Karpas-422 (cell line): ENCODE results near the gene CACNA2D3. TPM values are rescaled to one million over a fixed set of nuclear protein-coding genes. Genes with fewer than 3 reads are reported as not detected.

ENCODE experiments used
- DNase-seq: peaks from one replicate; pipeline ENCODE4 v3.0.0-alpha.2; 2015
- H2AFZ ChIP-seq: fragments of 200-600 bp; sonication (generic); 2 replicates; pipeline ENCODE4 v1.6.1; 2014; ENCODE audit warnings: antibody characterized with exemption, low read length, mixed read lengths
- H3K27ac ChIP-seq: fragments of 200-600 bp; sonication (generic); 2 replicates; pipeline ENCODE4 v1.5.1; 2014; ENCODE audit warnings: mild to moderate bottlenecking, low read length, moderate library complexity
- H3K27me3 ChIP-seq: fragments of 200-600 bp; sonication (generic); 2 replicates; pipeline ENCODE4 v1.6.1; 2014; ENCODE audit warnings: low read length, mixed read lengths
- H3K36me3 ChIP-seq: fragments of 200-600 bp; sonication (generic); 2 replicates; pipeline ENCODE4 v1.6.1; 2014; ENCODE audit warnings: low read length, mixed read lengths; ENCODE audit not compliant: insufficient read depth
- H3K4me1 ChIP-seq: fragments of 200-600 bp; sonication (generic); 2 replicates; pipeline ENCODE4 v1.6.1; 2014; ENCODE audit warnings: mild to moderate bottlenecking, low read length, mixed read lengths
- H3K4me2 ChIP-seq: fragments of 200-600 bp; sonication (generic); 2 replicates; pipeline ENCODE4 v1.6.1; 2014; ENCODE audit warnings: low read length, low read depth, mild to moderate bottlenecking; ENCODE audit not compliant: poor library complexity, severe bottlenecking
- H3K4me3 ChIP-seq: fragments of 200-600 bp; sonication (generic); 2 replicates; pipeline ENCODE4 v1.5.1; 2014; ENCODE audit warnings: mild to moderate bottlenecking, antibody characterized with exemption, low read length, mixed read lengths
- H3K79me2 ChIP-seq: fragments of 200-600 bp; sonication (generic); 2 replicates; pipeline ENCODE4 v1.6.1; 2014; ENCODE audit warnings: mild to moderate bottlenecking, low read length, mixed read lengths
- H3K9ac ChIP-seq: fragments of 200-600 bp; sonication (generic); 2 replicates; pipeline ENCODE4 v1.6.0; 2014; ENCODE audit warnings: low read length
- H3K9me2 ChIP-seq: fragments of 200-600 bp; sonication (generic), shearing (Covaris generic); replicated peaks from 2 replicates; pipeline ENCODE4 v1.6.0; 2014; ENCODE audit warnings: mild to moderate bottlenecking, low read length, moderate library complexity; ENCODE audit not compliant: insufficient read depth
- H3K9me3 ChIP-seq: fragments of 300-700, 200-600 bp; sonication (generic); 2 replicates; pipeline ENCODE4 v1.6.1; 2014; ENCODE audit warnings: low read length, mixed read lengths
- H4K20me1 ChIP-seq: fragments of 200-600 bp; sonication (generic); 2 replicates; pipeline ENCODE4 v1.6.1; 2014; ENCODE audit warnings: mild to moderate bottlenecking, antibody characterized with exemption, low read length, low read depth; ENCODE audit not compliant: insufficient read depth
- total RNA-seq: library from RNA; depleted of rRNA; stranded (reverse); fragments of >200 nt; shearing (Covaris generic); gene quantifications from 2 replicates; pipeline ENCODE4 v1.2.3, GENCODE V29; 2014; ENCODE audit warnings: low replicate concordance

Gene CACNA2D3
- total RNA-seq, 1 experiment from 2014 or later = not detected

DNA sequence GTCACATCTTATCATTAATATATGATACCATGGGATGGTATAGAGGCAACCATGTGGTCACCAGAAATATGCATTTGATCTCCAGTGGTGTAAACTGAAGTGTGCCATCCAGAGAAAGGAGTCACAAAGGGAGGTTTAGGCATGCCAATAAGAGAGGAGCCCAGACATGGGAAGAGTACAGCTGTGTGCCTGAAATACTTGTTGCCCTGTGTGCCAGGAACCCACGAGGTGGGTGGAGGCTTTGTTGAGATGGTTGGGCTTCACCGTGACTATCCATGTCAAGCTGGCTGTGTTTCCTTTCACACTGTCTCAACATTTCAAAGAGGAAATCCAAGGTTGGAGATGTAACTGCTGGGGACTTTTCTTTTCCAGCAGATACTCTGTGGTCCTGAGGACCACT is 43.5 kb downstream of the CACNA2D3 start:
- no peak overlapping the region for H3K4me3 ChIP-seq
- H2AFZ ChIP-seq = no peak overlapping the region
- no peaks in the 10 kb centered on the region for H4K20me1 ChIP-seq
- H3K79me2 ChIP-seq = no peaks in the 10 kb centered on the region
- H3K27ac ChIP-seq = no peak overlapping the region
- no peaks in the 10 kb centered on the region for H3K9me2 ChIP-seq
- no peak overlapping the region for H3K9ac ChIP-seq
- no peaks in the 10 kb centered on the region for H3K27me3 ChIP-seq
- no peaks in the 10 kb centered on the region for H3K9me3 ChIP-seq
- H3K4me1 ChIP-seq = peaks cover 7% of the 10 kb centered on the region
- H3K4me2 ChIP-seq = no peak overlapping the region
- no peaks in the 10 kb centered on the region for H3K36me3 ChIP-seq
- DNase-seq = no peak

DNA sequence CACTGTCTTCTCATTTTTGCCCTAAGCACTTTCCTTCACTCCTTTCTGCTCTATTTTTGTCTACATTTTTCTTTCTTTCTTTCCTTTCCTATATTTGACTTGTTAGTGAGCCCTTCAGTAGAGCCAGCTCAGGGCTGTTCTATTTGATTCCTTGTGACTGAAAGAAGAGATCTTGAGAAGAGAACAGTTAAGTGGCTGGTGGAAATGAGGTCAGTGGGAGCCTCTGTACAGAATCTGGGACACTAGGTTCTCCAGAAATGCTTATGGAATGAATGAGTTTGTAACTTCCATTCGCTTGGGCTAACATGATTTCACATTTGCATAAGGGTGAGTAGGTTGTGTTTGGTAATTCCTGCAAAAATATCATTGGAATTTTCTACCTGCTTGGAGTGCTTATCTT is 45.6 kb downstream of the CACNA2D3 start:
- Histone ChIP-seq H4K20me1 (no peaks in the 10 kb centered on the region), H3K9me2 (no peaks in the 10 kb centered on the region), H3K27ac (no peak overlapping the region), H3K9ac (no peak overlapping the region), H3K9me3 (no peaks in the 10 kb centered on the region), H2AFZ (no peak overlapping the region), H3K36me3 (no peaks in the 10 kb centered on the region), H3K4me1 (peaks cover 4% of the 10 kb centered on the region), H3K27me3 (no peaks in the 10 kb centered on the region), H3K4me2 (no peak overlapping the region), H3K79me2 (no peaks in the 10 kb centered on the region), H3K4me3 (no peak overlapping the region)
- DNase-seq = no peak

DNA sequence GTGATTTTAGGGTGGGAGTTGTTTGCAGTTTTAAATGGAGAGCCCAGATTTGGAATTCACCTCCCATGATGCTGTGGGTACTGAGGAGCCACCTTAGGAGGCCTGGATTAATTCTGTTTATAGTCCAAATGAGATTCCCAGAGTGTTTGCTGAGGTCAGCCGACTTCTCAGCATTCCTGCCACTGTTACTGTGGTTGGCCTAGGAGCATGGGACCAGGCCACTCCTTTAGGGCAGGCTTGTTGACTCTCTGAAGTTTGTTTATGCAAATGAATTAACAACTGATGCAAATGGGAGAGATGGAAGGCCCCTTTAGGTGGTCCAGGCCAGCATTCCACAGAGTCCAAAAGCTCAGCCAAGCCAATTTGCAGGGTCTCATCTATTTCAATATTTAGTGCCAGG is 46.1 kb downstream of the CACNA2D3 start:
- Histone ChIP-seq H2AFZ (no peak overlapping the region), H3K4me3 (no peak overlapping the region), H3K27ac (no peak overlapping the region), H4K20me1 (no peaks in the 10 kb centered on the region), H3K9ac (no peak overlapping the region), H3K4me1 (no peaks in the 10 kb centered on the region), H3K9me2 (no peaks in the 10 kb centered on the region), H3K4me2 (no peak overlapping the region), H3K27me3 (no peaks in the 10 kb centered on the region), H3K79me2 (no peaks in the 10 kb centered on the region), H3K36me3 (no peaks in the 10 kb centered on the region), H3K9me3 (no peaks in the 10 kb centered on the region)
- DNase-seq = no peak

DNA sequence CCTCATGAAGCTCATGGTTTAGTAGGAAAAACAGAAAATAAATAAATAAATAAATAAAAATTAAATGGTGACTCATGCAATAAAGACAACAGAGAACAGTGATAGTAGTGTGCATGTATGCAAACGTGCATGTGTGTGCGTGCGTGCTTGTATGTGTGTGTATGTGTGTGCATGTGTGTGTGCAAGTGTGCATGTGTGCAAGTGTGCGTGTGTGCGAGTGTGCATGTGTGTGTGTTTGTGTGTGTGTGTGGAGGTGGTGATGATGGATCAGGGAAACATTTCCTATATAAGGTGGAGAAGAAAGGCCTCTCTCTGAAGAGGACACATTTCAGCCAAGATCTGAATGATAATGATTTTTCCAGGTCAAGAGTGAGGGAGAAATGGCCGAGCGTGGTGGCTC is 47.2 kb downstream of the CACNA2D3 start:
- Histone ChIP-seq H2AFZ (no peak overlapping the region), H3K4me3 (no peak overlapping the region), H3K9me3 (no peaks in the 10 kb centered on the region), H3K27ac (no peak overlapping the region), H3K27me3 (no peaks in the 10 kb centered on the region), H4K20me1 (no peaks in the 10 kb centered on the region), H3K9me2 (no peaks in the 10 kb centered on the region), H3K4me1 (no peaks in the 10 kb centered on the region), H3K9ac (no peak overlapping the region), H3K4me2 (no peak overlapping the region), H3K79me2 (no peaks in the 10 kb centered on the region), H3K36me3 (no peaks in the 10 kb centered on the region)
- no peak for DNase-seq

DNA sequence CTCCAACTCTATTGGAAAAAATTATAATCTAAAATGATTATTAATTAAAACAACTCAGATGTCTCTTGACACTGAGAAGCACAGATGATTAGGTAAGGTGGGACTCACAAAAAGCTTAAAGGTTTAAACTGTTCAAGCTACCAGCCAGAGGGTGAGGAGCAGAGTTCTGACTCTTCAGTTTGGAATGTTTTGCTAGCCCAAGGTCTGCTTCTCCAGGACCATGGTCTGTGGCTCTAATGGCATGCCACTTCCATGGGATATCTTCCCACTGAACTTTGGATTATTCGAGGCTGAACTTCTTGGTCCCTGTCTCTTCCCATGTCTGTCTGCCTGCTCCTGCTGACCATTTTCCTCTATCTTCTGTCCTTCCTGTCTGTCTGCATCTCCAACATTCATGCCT is 49.2 kb downstream of the CACNA2D3 start:
- Histone ChIP-seq H3K79me2 (no peaks in the 10 kb centered on the region), H3K4me3 (no peak overlapping the region), H3K4me1 (no peaks in the 10 kb centered on the region), H3K27me3 (no peaks in the 10 kb centered on the region), H3K9me3 (no peaks in the 10 kb centered on the region), H3K27ac (no peak overlapping the region), H4K20me1 (no peaks in the 10 kb centered on the region), H2AFZ (no peak overlapping the region), H3K9me2 (no peaks in the 10 kb centered on the region), H3K9ac (no peak overlapping the region), H3K4me2 (no peak overlapping the region), H3K36me3 (no peaks in the 10 kb centered on the region)
- DNase-seq = no peak

DNA sequence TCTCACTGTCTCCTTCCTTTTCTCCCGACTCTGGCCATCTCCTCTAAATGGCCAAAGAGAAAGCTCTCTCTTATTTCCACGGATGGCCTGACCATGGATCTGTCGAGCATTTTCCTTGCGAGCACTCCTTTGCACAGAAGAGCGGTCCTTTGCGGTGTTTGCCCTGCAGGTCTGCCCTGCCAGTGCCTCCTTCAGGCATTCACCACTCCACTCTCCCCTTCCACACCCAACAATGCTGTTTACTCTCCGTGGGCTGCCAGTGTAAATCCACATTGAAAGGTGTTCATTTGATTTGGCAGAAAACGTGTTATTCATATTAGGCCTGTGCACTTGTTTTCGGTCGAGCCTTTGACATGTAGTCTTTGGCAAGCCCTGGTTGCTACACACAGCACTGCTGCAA is 49.6 kb downstream of the CACNA2D3 start:
- no peak for DNase-seq
- Histone ChIP-seq H3K9ac (no peak overlapping the region), H3K4me1 (no peaks in the 10 kb centered on the region), H3K9me2 (no peaks in the 10 kb centered on the region), H3K4me2 (no peak overlapping the region), H3K4me3 (no peak overlapping the region), H3K27ac (no peak overlapping the region), H3K79me2 (no peaks in the 10 kb centered on the region), H2AFZ (no peak overlapping the region), H3K36me3 (no peaks in the 10 kb centered on the region), H3K27me3 (no peaks in the 10 kb centered on the region), H4K20me1 (no peaks in the 10 kb centered on the region), H3K9me3 (no peaks in the 10 kb centered on the region)

DNA sequence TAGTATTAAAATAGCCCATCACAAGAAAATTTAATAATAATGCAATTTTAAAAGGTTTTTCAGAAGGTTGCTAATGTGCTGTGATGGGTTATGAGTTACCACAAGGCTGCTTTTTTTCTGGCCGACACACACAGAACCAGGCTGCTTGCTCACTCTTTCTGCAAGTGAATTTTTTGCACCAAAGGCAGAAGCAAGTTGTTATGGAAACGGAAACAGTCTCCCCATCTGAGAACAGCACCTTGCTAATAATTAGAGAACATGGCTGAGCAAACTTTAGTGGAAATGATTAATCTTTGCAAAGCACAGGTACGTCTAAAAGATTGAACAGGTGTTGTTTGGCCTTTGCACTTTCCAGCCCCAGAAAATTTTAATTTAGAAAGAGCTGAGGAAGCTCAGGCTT is 51.0 kb downstream of the CACNA2D3 start:
- H3K4me3 ChIP-seq = no peak overlapping the region
- no peak overlapping the region for H3K9ac ChIP-seq
- no peaks in the 10 kb centered on the region for H3K4me1 ChIP-seq
- no peaks in the 10 kb centered on the region for H3K27me3 ChIP-seq
- no peak overlapping the region for H3K27ac ChIP-seq
- H3K36me3 ChIP-seq = no peaks in the 10 kb centered on the region
- no peak for DNase-seq
- no peak overlapping the region for H3K4me2 ChIP-seq
- no peaks in the 10 kb centered on the region for H3K9me2 ChIP-seq
- H3K79me2 ChIP-seq = no peaks in the 10 kb centered on the region
- H2AFZ ChIP-seq = no peak overlapping the region
- H3K9me3 ChIP-seq = no peaks in the 10 kb centered on the region
- H4K20me1 ChIP-seq = no peaks in the 10 kb centered on the region

GRCh38 chr3:54176106-54176505 is 53.8 kb downstream of the CACNA2D3 start:
- Histone ChIP-seq H3K4me3 (no peak overlapping the region), H3K27ac (no peak overlapping the region), H3K79me2 (no peaks in the 10 kb centered on the region), H3K9me2 (no peaks in the 10 kb centered on the region), H3K27me3 (no peaks in the 10 kb centered on the region), H4K20me1 (no peaks in the 10 kb centered on the region), H3K4me2 (no peak overlapping the region), H2AFZ (no peak overlapping the region), H3K9ac (no peak overlapping the region), H3K36me3 (no peaks in the 10 kb centered on the region), H3K9me3 (no peaks in the 10 kb centered on the region), H3K4me1 (peaks cover 5% of the 10 kb centered on the region)
- DNase-seq = no peak

DNA sequence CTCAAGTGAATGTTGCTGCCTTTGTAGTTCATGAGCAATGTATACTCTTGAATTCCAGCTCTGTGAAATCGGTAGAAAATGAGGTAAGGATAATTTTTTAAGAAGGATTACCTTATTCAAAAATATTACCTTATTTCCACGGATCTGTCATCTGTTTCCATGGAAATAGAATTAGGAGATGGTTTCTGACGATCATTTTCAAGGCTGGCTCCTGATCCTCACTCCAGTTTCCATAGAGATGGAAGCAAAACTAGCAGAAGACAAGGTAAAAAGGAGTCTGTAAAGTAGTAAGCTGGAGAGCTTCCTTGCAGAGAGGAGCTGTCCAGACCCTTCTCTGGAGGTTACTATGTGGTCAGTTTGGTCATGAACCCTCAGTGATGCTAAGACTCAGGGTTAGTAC is 55.5 kb downstream of the CACNA2D3 start:
- H3K9me3 ChIP-seq = no peaks in the 10 kb centered on the region
- H4K20me1 ChIP-seq = no peaks in the 10 kb centered on the region
- no peak overlapping the region for H3K27ac ChIP-seq
- H3K4me1 ChIP-seq = peaks cover 5% of the 10 kb centered on the region
- H2AFZ ChIP-seq = no peak overlapping the region
- no peak overlapping the region for H3K9ac ChIP-seq
- no peak for DNase-seq
- H3K9me2 ChIP-seq = no peaks in the 10 kb centered on the region
- no peaks in the 10 kb centered on the region for H3K79me2 ChIP-seq
- H3K36me3 ChIP-seq = no peaks in the 10 kb centered on the region
- no peaks in the 10 kb centered on the region for H3K27me3 ChIP-seq
- no peak overlapping the region for H3K4me2 ChIP-seq
- H3K4me3 ChIP-seq = no peak overlapping the region
